Adrenal gland (tissue), 12 donors: Measurements from ENCODE around the gene SYDE2. TPM values are rescaled to one million over a fixed set of nuclear protein-coding genes. Genes with fewer than 3 reads are reported as not detected.

Source experiments
- DNase-seq, 7 donors: peaks; one replicate each; pipeline ENCODE4 v3.0.0-alpha.2; 2019 to 2020
- H3K27ac ChIP-seq, 5 donors: fragments of 200-600 bp; sonication (generic) in 4 of 5; 1 replicate in 3 of 5; 2 replicates in 2 of 5; pipeline versions ENCODE4 v1.5.1 to v1.8.0; 2016 to 2020; ENCODE audit warnings: mild to moderate bottlenecking in 1 of 5
- H3K27me3 ChIP-seq: fragments of 200-600 bp; 2 replicates; pipeline ENCODE4 v1.8.0; 2021
- H3K36me3 ChIP-seq, 2 donors: fragments of 200-600 bp; replicated peaks in 1 of 2; 1 replicate in 1 of 2; 2 replicates in 1 of 2; pipeline versions ENCODE4 v1.5.1 to v1.8.0; 2018 to 2022
- H3K4me1 ChIP-seq, 2 donors: fragments of 200-600 bp; replicated peaks in 1 of 2; 1 replicate in 1 of 2; 2 replicates in 1 of 2; pipeline versions ENCODE4 v1.5.1 to v1.8.0; 2018 to 2021
- H3K4me3 ChIP-seq, 4 donors: fragments of 200-600 bp; sonication (generic) in 3 of 4; one replicate each; pipeline ENCODE4 v1.5.1; 2016 to 2018
- H3K9me3 ChIP-seq, 3 donors: fragments of 200-600 bp; sonication (generic) in 1 of 3; replicated peaks in 1 of 3; 1 replicate in 2 of 3; 2 replicates in 1 of 3; pipeline versions ENCODE4 v1.5.1 to v1.8.0; 2016 to 2021
- CTCF ChIP-seq, 6 experiments: fragments of 450-650 bp in 4 of 6; fragments of 200-600 bp in 2 of 6; sonication (generic) in 1 of 6; IDR thresholded peaks; 1 replicate in 5 of 6; 2 replicates in 1 of 6; pipeline versions ENCODE4 v1.5.1 to v1.8.0; 2016 to 2021; ENCODE audit warnings: antibody characterized with exemption in 6 of 6, mild to moderate bottlenecking in 2 of 6, moderate library complexity in 1 of 6
- POLR2A ChIP-seq, 2 donors: fragments of 450-650 bp; IDR thresholded peaks; one replicate each; pipeline ENCODE4 v1.6.1; 2017; ENCODE audit warnings: antibody characterized with exemption in 2 of 2, mild to moderate bottlenecking in 2 of 2, moderate library complexity in 1 of 2
- WGBS, 4 donors: extraction: QIAGEN DNeasy Blood & Tissue Kit in 2 of 4; methylation state at CpG; one replicate each; pipeline versions ENCODE4 v1.1.5 to v1.1.7; 2013 to 2017; 5-methylcytosine and 5-hydroxymethylcytosine counted together
- intact Hi-C, 2 donors: fragments of 100-400 bp; cut with DNase I; formaldehyde crosslinking; loops; one replicate each; pipeline versions ENCODE4 v1.14.1 to v1.15.0; 2022 to 2023
- polyA plus RNA-seq, 3 donors: library from polyadenylated mRNA; stranded (reverse); fragments of 200-250 nt in 2 of 3; fragments of 350-450 nt in 1 of 3; fragmentation: Illumina TruSeq in 1 of 3; extraction: RNeasy Lipid Tissue Mini Kit (QIAGEN cat#74804) in 1 of 3; gene quantifications; one replicate each; pipeline ENCODE4 v1.2.3, GENCODE V29; 2013 to 2014
- total RNA-seq, 9 donors: library from RNA; depleted of rRNA in 4 of 9; stranded (reverse); fragments of >200 nt in 4 of 9; fragments of 120-200 nt in 1 of 9; fragmentation: NEBNext Ultra II Directional in 1 of 9; extraction: Animal tissue kit (Norgen Biotek cat#: 25700) in 1 of 9; gene quantifications; one replicate each; pipeline versions ENCODE4 v1.1.0 to v1.2.4, GENCODE V29; 2013 to 2023
- donor health status: healthy with polysubstance abuse.
- donor health status: Bipolar disorder and iron deficiency.
- donor health status: DM: yes; HTN: yes; CAD: no.
- donor health status: DM: no; HTN: no; CAD: no.
- donor health status: DM: no; HTN: no; CAD: no.
- donor health status: DM: yes; HTN: yes; CAD: no.

Gene SYDE2
- total and polyA plus RNA-seq, 12 donors = 0.40 to 6.3 (median 4.2) TPM

- no peak overlapping the region for H3K4me3 ChIP-seq
- no peaks in the 10 kb centered on the region for H3K9me3 ChIP-seq
- 94 to 98% (median 95%) methylated on average over 1 of the region's 1 CpG for WGBS, 4 donors
- TF ChIP-seq CTCF (IDR thresholded peaks at IDR 0.05) (no peak), POLR2A (IDR thresholded peaks at IDR 0.05) (no peak)
- intact Hi-C loops = no loop called here
- H3K36me3 ChIP-seq = no peaks in the 10 kb centered on the region
- no peak overlapping the region for H3K27ac ChIP-seq
- DNase-seq = no peak
- H3K27me3 ChIP-seq = no peaks in the 10 kb centered on the region
- H3K4me1 ChIP-seq = no peaks in the 10 kb centered on the region
Observed at GRCh38 chr1:85168884-85169283, 31.9 kb downstream of the SYDE2 start.

GRCh38 chr1:85166351-85166750 is 34.5 kb downstream of the SYDE2 start:
- no peak for TF ChIP-seq POLR2A (IDR thresholded peaks at IDR 0.05)
- TF ChIP-seq CTCF (IDR thresholded peaks at IDR 0.05) = no peak
- H3K4me1 ChIP-seq = no peaks in the 10 kb centered on the region
- intact Hi-C loops = no loop called here
- no peak for DNase-seq
- 93 to 98% (median 95%) methylated on average over 1 of the region's 1 CpG for WGBS, 4 donors
- H3K36me3 ChIP-seq = no peaks in the 10 kb centered on the region
- no peaks in the 10 kb centered on the region for H3K27me3 ChIP-seq
- H3K9me3 ChIP-seq = no peaks in the 10 kb centered on the region
- H3K27ac ChIP-seq = no peak overlapping the region
- no peak overlapping the region for H3K4me3 ChIP-seq

GRCh38 chr1:85158910-85159309 is 41.9 kb downstream of the SYDE2 start:
- no peaks in the 10 kb centered on the region for H3K4me1 ChIP-seq
- no peak for DNase-seq
- no peaks in the 10 kb centered on the region for H3K36me3 ChIP-seq
- H3K9me3 ChIP-seq = no peaks in the 10 kb centered on the region
- H3K27me3 ChIP-seq = no peaks in the 10 kb centered on the region
- TF ChIP-seq CTCF (IDR thresholded peaks at IDR 0.05) = no peak
- no peak for TF ChIP-seq POLR2A (IDR thresholded peaks at IDR 0.05)
- H3K4me3 ChIP-seq = no peak overlapping the region
- 36 to 52% (median 47%) methylated on average over 5 of the region's 5 CpGs for WGBS, 4 donors
- intact Hi-C loops = no loop called here
- no peak overlapping the region for H3K27ac ChIP-seq

GRCh38 chr1:85157436-85157835 is 43.4 kb downstream of the SYDE2 start:
- no peak for DNase-seq
- Histone ChIP-seq H3K9me3 (no peaks in the 10 kb centered on the region), H3K4me3 (no peak overlapping the region), H3K36me3 (no peaks in the 10 kb centered on the region), H3K27ac (no peak overlapping the region), H3K4me1 (no peaks in the 10 kb centered on the region), H3K27me3 (no peaks in the 10 kb centered on the region)
- TF ChIP-seq CTCF (IDR thresholded peaks at IDR 0.05) (no peak), POLR2A (IDR thresholded peaks at IDR 0.05) (no peak)
- intact Hi-C loops = no loop called here
